Activated naive CD4-positive, alpha-beta T cell treated with Interleukin-2 at 50 U/mL for 16 hours (primary cell): Measurements from ENCODE around the gene CTTN.
A peak's percentile ranks its signal among the peaks of the same experiment; 100 is the strongest.

Experiments
- DNase-seq: peaks from one replicate; pipeline ENCODE4 v3.0.0-alpha.2; 2020

The CTTN gene

GRCh38 chr11:70456921-70457532 lies 58.7 kb downstream of the CTTN start:
- DNase-seq: no peak

DNA sequence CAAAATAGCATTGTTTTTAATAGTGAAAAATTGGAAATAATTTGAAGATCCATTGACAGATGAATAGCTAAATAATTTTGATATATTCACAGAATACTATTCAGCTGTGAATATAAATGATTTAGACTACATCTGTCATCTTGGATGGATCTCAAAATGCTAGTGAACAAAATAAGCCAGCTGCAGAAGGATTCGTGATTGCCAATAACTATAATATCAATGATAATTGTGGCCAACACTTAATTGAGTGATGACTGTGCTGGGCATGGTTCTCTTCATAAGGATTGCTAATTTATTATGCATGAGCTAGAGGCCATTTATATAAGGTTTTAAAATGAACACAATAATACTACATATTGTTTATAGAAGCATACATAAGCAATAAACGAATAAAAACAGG lies 60.4 kb downstream of the CTTN start:
- no peak for DNase-seq

DNA sequence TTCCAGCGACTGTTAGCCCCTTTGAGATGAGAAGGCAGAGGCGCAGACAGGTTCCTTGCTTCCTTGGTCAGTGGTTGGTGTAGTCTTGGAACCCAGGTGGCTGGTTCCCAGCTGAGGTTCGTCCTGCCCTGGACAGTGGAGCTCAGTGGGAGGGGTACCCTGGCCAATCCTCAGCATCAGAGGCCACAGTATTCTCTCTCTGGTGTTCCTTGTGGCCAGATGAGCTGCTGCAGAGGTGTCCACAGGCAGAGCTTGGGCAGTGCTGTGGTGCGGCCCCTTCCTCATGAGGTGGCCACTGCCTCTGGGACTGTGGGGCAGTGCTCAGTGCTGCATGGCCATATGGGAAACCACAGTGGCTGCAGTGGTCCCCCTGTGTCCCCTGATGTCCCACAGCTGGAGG lies 61.8 kb downstream of the CTTN start:
- no peak for DNase-seq

DNA sequence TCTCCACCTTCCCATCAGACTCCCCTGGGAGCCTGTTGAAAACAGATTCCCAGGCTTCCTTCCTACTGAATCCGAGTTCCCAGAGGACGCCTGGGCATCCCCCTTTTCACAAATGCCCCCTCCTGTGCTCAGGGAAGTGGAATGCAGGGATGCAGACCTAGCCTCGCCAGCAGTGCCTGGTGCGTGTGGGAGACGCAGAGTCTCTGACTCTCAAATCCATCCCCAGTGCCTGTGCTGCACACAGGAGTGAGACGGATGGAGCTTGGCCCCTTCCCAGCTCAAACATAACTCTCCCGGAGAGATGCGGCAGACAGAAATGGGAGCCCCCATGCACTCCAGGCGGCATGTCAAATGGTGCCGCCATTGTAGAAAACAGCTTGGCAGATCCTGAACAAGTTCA lies 62.6 kb downstream of the CTTN start:
- DNase-seq: no peak

- no peak for DNase-seq
Observed at GRCh38 chr11:70462818-70463477, 64.6 kb downstream of the CTTN start.

- no peak for DNase-seq
Observed at GRCh38 chr11:70463478-70464255, 65.3 kb downstream of the CTTN start.

DNA sequence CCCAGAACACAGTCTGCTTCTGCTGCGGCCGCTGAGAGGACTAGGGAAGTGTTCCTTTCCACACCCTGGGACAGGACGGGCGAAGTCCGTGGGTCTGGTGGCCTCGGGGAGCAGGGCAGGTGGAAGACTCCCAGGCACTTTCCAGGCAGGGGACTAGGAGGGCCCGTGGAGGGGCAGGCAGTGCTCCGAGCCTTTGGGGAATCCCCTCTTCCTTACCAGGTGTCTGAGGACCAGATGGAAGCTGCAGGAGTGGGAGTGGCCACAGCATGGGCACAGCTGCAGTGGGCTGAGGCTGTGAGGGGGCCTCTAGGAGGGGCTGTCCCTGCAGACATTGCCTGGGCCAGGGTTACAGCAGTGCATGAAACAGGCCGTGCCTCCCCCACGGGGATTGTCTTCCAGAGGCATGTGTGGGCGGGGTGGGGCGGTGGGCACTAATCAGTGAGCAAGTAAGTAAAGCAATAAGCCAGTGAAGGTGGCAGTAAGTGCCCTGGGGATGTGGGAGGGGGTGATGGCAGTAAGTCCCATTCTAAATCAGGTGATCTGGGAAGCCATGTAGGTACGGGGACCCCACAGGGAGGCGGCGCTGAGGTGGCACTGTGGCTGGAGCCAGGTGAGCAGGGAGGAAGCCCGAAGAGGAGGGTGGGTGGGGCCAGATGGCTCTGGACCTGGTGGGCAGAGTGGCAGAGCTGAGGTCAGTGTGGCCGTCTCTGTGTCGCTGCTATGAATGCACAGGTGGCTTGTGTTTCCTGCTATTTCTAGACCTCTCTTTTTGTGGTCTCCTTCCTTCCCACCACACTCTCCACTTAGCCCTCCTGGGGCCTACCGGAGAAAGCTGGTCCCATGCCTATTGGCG lies 66.4 kb downstream of the CTTN start:
- no peak for DNase-seq

DNA sequence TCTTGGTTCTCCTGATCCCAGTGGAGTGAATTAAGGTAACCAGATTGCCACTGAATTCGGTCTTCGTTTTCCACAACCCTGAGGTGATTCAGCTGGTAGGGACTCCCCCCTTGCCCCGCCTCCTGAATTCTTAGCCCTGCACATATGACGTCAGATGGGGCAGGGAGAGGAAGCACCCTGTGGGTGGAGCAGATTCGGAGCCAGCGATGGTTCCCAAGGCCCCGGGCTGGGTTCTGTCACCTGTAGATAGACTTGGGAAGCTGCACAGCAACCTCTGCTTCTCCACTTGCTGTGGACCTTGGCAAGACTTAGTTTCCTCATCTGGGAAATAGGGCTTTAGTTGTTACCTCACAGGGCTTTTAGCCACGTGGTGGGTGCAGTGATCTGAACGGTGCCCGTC lies 67.8 kb downstream of the CTTN start:
- DNase-seq: no peak

DNA sequence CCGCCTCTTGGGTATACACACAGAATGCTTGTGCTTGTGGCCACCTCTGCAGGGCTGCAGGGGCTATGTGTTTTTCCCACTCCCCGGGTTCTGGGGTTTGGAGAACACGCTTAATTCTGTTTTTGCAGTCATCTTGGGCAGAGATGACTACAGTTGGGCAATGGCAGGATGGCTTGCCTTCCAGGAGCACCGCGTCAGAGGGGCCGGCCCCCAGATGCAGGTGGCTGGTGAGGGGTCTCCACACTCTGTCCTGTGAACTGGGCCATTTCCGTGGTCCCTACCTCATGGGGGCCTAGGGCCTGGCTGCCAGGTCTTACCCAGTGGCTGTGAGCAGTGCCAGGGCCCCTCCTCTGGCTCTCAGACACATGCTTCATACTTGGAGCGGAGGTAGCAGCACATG lies 68.3 kb downstream of the CTTN start:
- no peak for DNase-seq

DNA sequence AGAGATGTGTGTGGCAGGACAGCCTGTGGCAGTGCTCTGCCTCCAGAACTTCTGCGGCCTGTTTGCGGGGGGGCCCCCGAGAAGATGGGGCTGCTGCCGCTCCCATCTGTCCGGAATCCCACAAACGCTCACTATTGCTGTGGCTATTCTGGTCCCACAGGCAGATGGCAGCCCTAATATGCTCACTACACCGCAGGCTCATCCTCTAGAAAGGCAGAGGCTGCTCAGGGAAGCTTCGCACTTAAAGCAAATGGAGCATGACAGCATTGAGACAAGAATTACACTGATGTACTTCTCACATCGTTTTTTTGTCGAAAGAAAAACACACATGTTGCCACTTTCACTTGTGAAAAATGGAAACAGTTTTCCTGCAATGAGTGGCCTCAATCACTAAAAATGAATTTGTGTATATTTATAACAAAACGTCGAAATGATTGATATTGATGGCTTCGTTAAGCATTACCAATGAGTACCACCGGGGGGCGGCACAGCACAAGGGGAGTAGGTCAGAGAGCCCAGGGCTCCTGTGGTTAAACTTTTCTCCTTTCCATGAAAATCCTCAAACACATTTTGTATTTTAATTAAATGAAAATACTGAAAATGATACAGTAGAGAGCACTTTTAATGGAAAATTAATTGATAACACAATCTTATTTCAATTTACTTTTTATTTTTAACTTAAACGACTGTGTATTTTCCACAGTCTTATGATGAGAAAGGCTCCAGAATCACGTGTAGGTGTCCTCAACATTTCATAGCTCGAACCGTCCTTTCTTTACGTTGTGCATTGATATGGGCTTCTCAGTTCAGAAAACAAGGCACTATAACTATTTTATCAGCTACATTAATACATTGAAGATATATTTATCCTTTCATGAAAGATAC lies 69.1 kb downstream of the CTTN start:
- peak; percentile 15 for DNase-seq

GRCh38 chr11:70468256-70469195 lies 70.2 kb downstream of the CTTN start:
- DNase-seq: no peak

- DNase-seq: no peak
Observed at GRCh38 chr11:70470127-70470526, 71.8 kb downstream of the CTTN start.

GRCh38 chr11:70471254-70471653 lies 72.9 kb downstream of the CTTN start:
- no peak for DNase-seq

GRCh38 chr11:70472240-70472639 lies 73.9 kb downstream of the CTTN start:
- DNase-seq: no peak

GRCh38 chr11:70473186-70473872 lies 75.0 kb downstream of the CTTN start:
- no peak for DNase-seq

DNA sequence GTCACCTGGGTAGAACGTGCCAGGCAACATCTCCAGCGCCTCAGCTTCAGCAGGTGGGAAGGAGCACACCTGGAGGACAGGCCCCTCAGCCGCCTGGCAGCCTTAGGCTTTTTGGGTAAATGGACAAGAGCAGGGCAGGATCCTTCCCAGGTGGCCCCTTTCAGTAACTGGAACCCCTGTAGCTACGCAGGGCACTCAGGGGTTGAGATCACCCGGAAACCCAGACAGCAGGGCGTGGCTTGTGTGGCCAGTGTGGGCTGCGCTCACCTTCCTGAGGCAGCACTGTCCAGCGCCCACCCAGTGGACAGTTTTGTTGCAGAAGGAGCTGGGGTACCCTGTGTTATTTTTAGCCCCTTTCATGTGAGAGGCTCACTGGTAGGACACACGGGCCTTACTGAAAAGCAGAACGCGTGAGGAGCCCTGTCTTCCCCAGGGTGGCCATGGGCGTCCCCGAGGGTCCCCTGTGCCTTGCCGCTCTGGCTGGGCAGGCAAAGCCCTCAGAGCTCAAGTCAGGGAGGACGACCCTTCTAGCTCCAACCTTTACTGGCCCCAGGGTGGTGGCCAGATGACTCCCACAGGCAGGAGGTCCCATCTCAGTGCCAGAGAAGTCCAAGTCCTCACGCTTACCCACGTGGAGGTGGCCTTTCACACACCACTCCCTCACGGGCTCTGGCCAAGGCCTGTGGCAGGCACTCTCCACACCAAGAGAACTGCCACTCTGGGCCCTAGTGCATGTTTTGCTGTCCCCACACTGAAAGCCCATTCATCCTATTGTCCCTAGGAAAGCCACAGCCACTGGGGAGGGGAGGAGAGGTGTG lies 75.8 kb downstream of the CTTN start:
- no peak for DNase-seq

- no peak for DNase-seq
Observed at GRCh38 chr11:70474710-70475109, 76.4 kb downstream of the CTTN start.

DNA sequence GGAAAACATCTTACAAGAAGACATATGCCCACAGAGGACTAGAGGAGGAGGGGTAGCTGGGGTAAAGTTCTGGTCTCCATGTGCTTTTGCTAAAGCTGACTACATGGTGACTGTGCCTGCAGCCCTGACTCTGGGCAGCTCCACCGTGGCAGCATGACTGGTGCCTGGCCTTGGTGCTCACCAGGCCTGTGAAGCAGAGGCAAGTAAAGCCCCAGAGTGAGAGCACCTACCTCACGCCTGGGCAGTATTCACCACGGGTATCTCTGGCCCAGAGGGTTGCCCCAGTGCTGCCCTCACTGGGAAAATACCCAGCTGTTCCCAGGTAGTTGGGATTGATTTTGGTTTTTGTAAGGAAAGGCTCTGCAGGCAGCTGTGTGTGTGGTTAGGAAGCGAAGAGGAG lies 78.3 kb downstream of the CTTN start:
- DNase-seq: no peak

- no peak for DNase-seq
Observed at GRCh38 chr11:70477176-70477575, 78.8 kb downstream of the CTTN start.

GRCh38 chr11:70477609-70478008 lies 79.3 kb downstream of the CTTN start:
- DNase-seq: no peak
